ENCODE measurements around the gene NUDT16L1. TPM values are rescaled to one million over a fixed set of nuclear protein-coding genes. Genes with fewer than 3 reads are reported as not detected.
A peak's percentile ranks its signal among the peaks of the same experiment; 100 is the strongest.

NUDT16L1 gene
- total and polyA plus RNA-seq, 3 donors from 2014 or later: 33.6 to 48.6 (median 34.3) TPM

GRCh38 chr16:4696172-4696904 lies 3.0 kb downstream of the NUDT16L1 start:
- Histone ChIP-seq H3K4me1 (peaks cover 41% of the 10 kb centered on the region), H3K4me3 (no peak overlapping the region), H3K27me3 (no peaks in the 10 kb centered on the region), H3K9me3 (no peaks in the 10 kb centered on the region), H3K36me3 (ENCODE audit: low read depth, missing control alignments) (no peaks in the 10 kb centered on the region), H3K27ac (peak overlapping the region in 1 of 2 donors; percentile 19)
- intact Hi-C loops (cut with DNase I; ENCODE audit: low total_unique reads): loop anchor here (10.0 kb wide), 1 partner anchor 82 kb away; the partner anchor contains the start of gene UBALD1
- WGBS, 2 donors: 44 to 46% methylated on average over 8 to 19 of the region's 19 CpGs
- DNase-seq: peak; percentile 76
- TF ChIP-seq CTCF (IDR thresholded peaks at IDR 0.05): no peak
- no peak for TF ChIP-seq POLR2A (IDR thresholded peaks at IDR 0.05)

DNA sequence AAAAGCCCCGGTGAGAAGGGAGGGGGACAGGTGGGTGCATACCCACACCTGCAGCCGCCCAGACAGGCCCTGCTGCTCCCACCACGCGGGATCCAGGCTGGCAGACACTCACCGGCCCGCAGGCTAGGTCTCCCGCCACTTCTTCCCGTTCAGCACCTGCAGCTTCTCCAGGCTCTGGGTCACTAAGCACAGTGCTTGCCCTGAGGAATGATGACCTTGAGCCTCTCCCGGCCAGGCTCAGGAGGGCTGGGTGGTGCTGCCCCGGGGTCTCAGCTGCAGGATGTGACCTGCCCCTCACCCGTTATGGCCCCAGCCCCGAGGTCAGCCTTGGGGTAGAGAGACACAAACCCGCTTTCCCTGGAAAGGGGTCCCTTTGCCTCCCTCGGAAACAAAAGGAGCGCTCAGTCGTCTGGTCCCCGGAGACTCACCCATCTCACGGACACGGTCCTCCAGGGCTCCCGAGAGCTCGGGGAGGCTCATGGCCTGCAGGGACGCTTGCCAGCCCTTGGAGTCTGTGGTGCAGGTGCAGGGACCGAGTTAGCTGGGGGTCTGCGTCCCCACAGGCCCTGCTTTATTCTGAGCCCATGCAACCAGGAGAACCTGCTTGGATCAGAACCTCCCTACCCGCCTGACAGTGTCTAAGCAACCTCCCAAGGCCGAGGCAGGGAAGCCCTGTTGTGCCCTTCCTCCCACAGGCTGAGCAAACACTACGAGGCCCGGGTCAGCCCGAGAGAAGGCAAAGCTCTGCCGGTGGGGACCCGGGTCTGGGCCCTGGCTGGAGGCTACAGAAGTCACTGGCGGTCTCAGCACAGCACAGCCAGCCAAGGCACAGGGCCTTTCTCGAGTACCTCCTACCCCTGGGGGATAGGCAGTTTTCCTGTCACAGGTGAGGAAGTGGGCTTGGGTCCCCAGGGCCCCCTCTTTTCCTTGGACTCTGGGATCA lies 3.8 kb downstream of the NUDT16L1 start:
- intact Hi-C loops (cut with DNase I; ENCODE audit: low total_unique reads): loop anchor here (10.0 kb wide), 1 partner anchor 82 kb away; the partner anchor contains the start of gene UBALD1
- H3K4me3 ChIP-seq: no peak overlapping the region
- DNase-seq: no peak
- peaks cover 41% of the 10 kb centered on the region for H3K4me1 ChIP-seq
- TF ChIP-seq CTCF (IDR thresholded peaks at IDR 0.05) (no peak), POLR2A (IDR thresholded peaks at IDR 0.05) (no peak)
- H3K27ac ChIP-seq: peak overlapping the region in 1 of 2 donors; percentile 19
- H3K9me3 ChIP-seq: no peaks in the 10 kb centered on the region
- WGBS, 2 donors: 63 to 74% methylated on average over 24 to 32 of the region's 33 CpGs
- H3K27me3 ChIP-seq: no peaks in the 10 kb centered on the region
- H3K36me3 ChIP-seq (ENCODE audit: low read depth, missing control alignments): no peaks in the 10 kb centered on the region

DNA sequence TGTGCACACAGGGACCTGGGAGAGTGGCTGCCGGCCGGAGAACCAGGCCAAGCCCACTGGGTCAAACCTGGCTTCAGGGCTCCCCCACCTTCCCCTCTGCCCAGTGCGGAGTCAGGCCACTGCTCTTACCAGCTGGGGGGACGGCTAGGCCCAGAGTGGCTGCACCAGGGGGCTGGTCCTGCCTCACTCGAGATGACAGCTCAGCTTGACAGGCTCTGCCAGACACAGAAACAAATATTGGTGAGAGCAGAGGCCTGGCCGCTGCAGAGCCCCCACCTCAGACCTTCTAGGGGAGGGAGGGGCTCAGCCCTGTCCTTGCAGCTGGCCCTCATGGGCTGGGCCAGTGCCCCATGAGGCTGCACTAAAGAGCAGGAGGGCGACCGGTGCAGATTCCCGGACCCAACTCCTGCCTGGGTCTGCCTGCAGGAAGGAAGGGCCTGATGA lies 4.5 kb downstream of the NUDT16L1 start:
- TF ChIP-seq POLR2A (IDR thresholded peaks at IDR 0.05): no peak
- no peak for TF ChIP-seq CTCF (IDR thresholded peaks at IDR 0.05)
- DNase-seq: no peak
- Histone ChIP-seq H3K36me3 (ENCODE audit: low read depth, missing control alignments) (no peaks in the 10 kb centered on the region), H3K4me3 (no peak overlapping the region), H3K27ac (no peak overlapping the region), H3K4me1 (peaks cover 37% of the 10 kb centered on the region), H3K9me3 (no peaks in the 10 kb centered on the region), H3K27me3 (no peaks in the 10 kb centered on the region)
- WGBS, 2 donors: 91 to 100% methylated on average over 2 to 9 of the region's 9 CpGs
- intact Hi-C loops (cut with DNase I; ENCODE audit: low total_unique reads): loop anchor here (10.0 kb wide), 1 partner anchor 83 kb away; the partner anchor contains the start of gene UBALD1

- H3K9me3 ChIP-seq: no peaks in the 10 kb centered on the region
- WGBS, 2 donors: 92 to 100% methylated on average over 1 to 33 of the region's 36 CpGs
- intact Hi-C loops (cut with DNase I; ENCODE audit: low total_unique reads): loop anchor here (10.0 kb wide), 1 partner anchor 84 kb away; the partner anchor contains the start of gene UBALD1
- H3K4me1 ChIP-seq: peaks cover 34% of the 10 kb centered on the region
- DNase-seq: no peak
- H3K27ac ChIP-seq: no peak overlapping the region
- H3K27me3 ChIP-seq: no peaks in the 10 kb centered on the region
- H3K4me3 ChIP-seq: no peak overlapping the region
- no peak for TF ChIP-seq POLR2A (IDR thresholded peaks at IDR 0.05)
- TF ChIP-seq CTCF (IDR thresholded peaks at IDR 0.05): no peak
- no peaks in the 10 kb centered on the region for H3K36me3 ChIP-seq (ENCODE audit: low read depth, missing control alignments)
These were observed 5.1 kb downstream of the NUDT16L1 start for GRCh38 chr16:4698321-4699045.

All from testis (tissue), 3 donors.